MCF 10A (cell line): ENCODE measurements around the gene SLC6A17. TPM values are rescaled to one million over a fixed set of nuclear protein-coding genes. Genes with fewer than 3 reads are reported as not detected.

ENCODE experiments used
- BruUV-seq: library from RNA; stranded (reverse); fragments of 400-500 nt; replicated peaks from 2 replicates; lab custom pipeline; 2021; lab: Mats Ljungman, UMichigan
- CTCF ChIA-PET: fragments of 300-600 bp; sonication (Branson Sonifier 250); formaldehyde crosslinking; extraction: SDS; loops from one replicate; lab custom pipeline; 2021; ENCODE audit warnings: antibody characterized with exemption, inconsistent platforms; lab: Yijun Ruan, JAX
- POLR2A ChIA-PET: fragments of 300-600, 350-650 bp; sonication (Branson Sonifier 250); formaldehyde crosslinking; extraction: SDS; loops from one replicate; lab custom pipeline; 2020; ENCODE audit warnings: antibody characterized with exemption, inconsistent platforms; lab: Yijun Ruan, JAX
- DNase-seq: peaks from one replicate; pipeline ENCODE4 v3.0.0-alpha.2; 2018; ENCODE audit not compliant: unreplicated experiment
- H3K27ac Mint-ChIP-seq: one replicate; pipeline ENCODE4 v1.8.0; 2022; ENCODE audit warnings: mild to moderate bottlenecking, low read depth, mixed read lengths; ENCODE audit not compliant: unreplicated experiment
- H3K27me3 Mint-ChIP-seq: one replicate; pipeline ENCODE4 v1.8.0; 2022; ENCODE audit warnings: mixed read lengths; ENCODE audit not compliant: insufficient read depth, unreplicated experiment
- H3K36me3 Mint-ChIP-seq: one replicate; pipeline ENCODE4 v1.8.0; 2022; ENCODE audit warnings: mild to moderate bottlenecking, moderate library complexity, mixed read lengths; ENCODE audit not compliant: insufficient read depth, unreplicated experiment
- H3K4me1 Mint-ChIP-seq: one replicate; pipeline ENCODE4 v1.8.0; 2022; ENCODE audit warnings: mixed read lengths; ENCODE audit not compliant: insufficient read depth, unreplicated experiment
- H3K4me3 Mint-ChIP-seq: one replicate; pipeline ENCODE4 v1.8.0; 2022; ENCODE audit warnings: mild to moderate bottlenecking, moderate library complexity, mixed read lengths; ENCODE audit not compliant: unreplicated experiment
- H3K9me3 Mint-ChIP-seq: one replicate; pipeline ENCODE4 v1.8.0; 2022; ENCODE audit warnings: mixed read lengths; ENCODE audit not compliant: unreplicated experiment
- CTCF ChIP-seq: fragments of 200-600 bp; IDR thresholded peaks from one replicate; pipeline ENCODE4 v1.8.0; 2022; ENCODE audit warnings: antibody characterized with exemption, mild to moderate bottlenecking; ENCODE audit not compliant: unreplicated experiment
- intact Hi-C: fragments of 100-400 bp; cut with micrococcal nuclease; formaldehyde crosslinking; loops from 2 replicates; pipeline ENCODE4 v1.14.1; 2022
- total RNA-seq: library from RNA; stranded (reverse); gene quantifications from 2 replicates; pipeline ENCODE4 v1.2.3, GENCODE V29; 2022

The SLC6A17 gene
- total RNA-seq, 1 experiment from 2014 or later, result not detected

GRCh38 chr1:110152133-110152785, 2.0 kb downstream of the SLC6A17 start:
- peak; percentile 28 for DNase-seq
- Mint-ChIP-seq H3K27me3 (peaks cover 36% of the 10 kb centered on the region), H3K36me3 (no peaks in the 10 kb centered on the region), H3K27ac (no peak overlapping the region), H3K4me1 (no peaks in the 10 kb centered on the region), H3K4me3 (no peak overlapping the region), H3K9me3 (no peaks in the 10 kb centered on the region)
- intact Hi-C loops, result no loop called here
- BruUV-seq, result no TSS peak
- TF ChIP-seq CTCF, result no peak
- POLR2A ChIA-PET, result no interaction called here
- CTCF ChIA-PET, result interaction anchor here (1.1 kb wide), 1 partner anchor 51 kb away, joined by 4 read pairs; no protein-coding TSS in a partner anchor

GRCh38 chr1:110153407-110153950, 3.2 kb downstream of the SLC6A17 start:
- no peak overlapping the region for H3K27ac Mint-ChIP-seq

GRCh38 chr1:110155878-110156522, 5.7 kb downstream of the SLC6A17 start:
- BruUV-seq, result no TSS peak
- no peaks in the 10 kb centered on the region for H3K36me3 Mint-ChIP-seq
- no peak overlapping the region for H3K4me3 Mint-ChIP-seq
- no peak for TF ChIP-seq CTCF
- ChIA-PET POLR2A (interaction anchor here (0.7 kb wide), 1 partner anchor 114 kb away, joined by 3 read pairs; no protein-coding TSS in a partner anchor), CTCF (interaction anchor here (1.4 kb wide), 1 partner anchor 68 kb away, joined by 4 read pairs; no protein-coding TSS in a partner anchor)
- H3K27me3 Mint-ChIP-seq, result peaks cover 58% of the 10 kb centered on the region
- H3K27ac Mint-ChIP-seq, result no peak overlapping the region
- no peaks in the 10 kb centered on the region for H3K9me3 Mint-ChIP-seq
- intact Hi-C loops, result no loop called here
- DNase-seq, result peak; percentile 56
- H3K4me1 Mint-ChIP-seq, result no peaks in the 10 kb centered on the region

More at GRCh38 chr1:110153407-110153950, 3.2 kb downstream of the SLC6A17 start:
- no TSS peak for BruUV-seq
- DNase-seq, result no peak
- Mint-ChIP-seq H3K9me3 (no peaks in the 10 kb centered on the region), H3K4me3 (no peak overlapping the region), H3K27me3 (peaks cover 46% of the 10 kb centered on the region), H3K36me3 (no peaks in the 10 kb centered on the region), H3K4me1 (no peaks in the 10 kb centered on the region)
- ChIA-PET POLR2A (interaction anchor here (0.6 to 0.7 kb wide), 2 partner anchors 159 to 526 kb away, joined by 3 read pairs; no protein-coding TSS in a partner anchor), CTCF (no interaction called here)
- TF ChIP-seq CTCF, result no peak
- intact Hi-C loops, result no loop called here

- ChIA-PET CTCF (interaction anchor here (0.5 kb wide), 1 partner anchor 1892 kb away, joined by 3 read pairs; no protein-coding TSS in a partner anchor), POLR2A (no interaction called here)
- Mint-ChIP-seq H3K4me3 (no peak overlapping the region), H3K4me1 (no peaks in the 10 kb centered on the region), H3K9me3 (no peaks in the 10 kb centered on the region), H3K27me3 (peaks cover 45% of the 10 kb centered on the region), H3K27ac (no peak overlapping the region), H3K36me3 (no peaks in the 10 kb centered on the region)
- intact Hi-C loops, result no loop called here
- TF ChIP-seq CTCF, result no peak
- DNase-seq, result no peak
- BruUV-seq, result no TSS peak
Observed at GRCh38 chr1:110158261-110158660, 8.0 kb downstream of the SLC6A17 start.
